GM12878 (cell line): ENCODE measurements around the gene DIAPH1.

ENCODE experiments used
- ATF7 ChIP-seq: fragments of 450-650 bp; IDR thresholded peaks from 2 replicates; pipeline ENCODE4 v1.6.1; 2016; ENCODE audit warnings: low read depth, mild to moderate bottlenecking
- KDM1A ChIP-seq: fragments of 200-600 bp; sonication (generic); IDR thresholded peaks from 2 replicates; pipeline ENCODE4 v1.6.1; 2016; ENCODE audit warnings: borderline replicate concordance
- MXI1 ChIP-seq: fragments of 150-350 bp; IDR thresholded peaks from 2 replicates; pipeline ENCODE4 v1.6.1; 2011; ENCODE audit warnings: low read depth, mild to moderate bottlenecking, inconsistent platforms, low read length, improper control_type of control experiment
- POLR2A ChIP-seq: IDR thresholded peaks from 2 replicates; pipeline ENCODE4 v1.6.1; 2011; ENCODE audit warnings: low read depth, mild to moderate bottlenecking, low read length
- ZZZ3 ChIP-seq: IDR thresholded peaks from 2 replicates; pipeline ENCODE4 v1.6.1; 2011; ENCODE audit warnings: low read depth; ENCODE audit not compliant: control insufficient read depth, insufficient read length
- TF ChIP-seq, protein P1 (sequence below), 3 experiments: IDR thresholded peaks in 2 of 3; conservative IDR thresholded peaks in 1 of 3; 2 replicates each; pipeline ENCODE4 v1.5.1; 2011; ENCODE audit warnings: low read depth in 3 of 3, low read length in 3 of 3, mild to moderate bottlenecking in 3 of 3, control low read depth in 2 of 3, moderate library complexity in 2 of 3, inconsistent platforms in 1 of 3, mixed read lengths in 1 of 3; ENCODE audit not compliant: control insufficient read depth in 2 of 3, insufficient read depth in 1 of 3; ENCODE audit errors: extremely low read depth in 1 of 3

DNA sequence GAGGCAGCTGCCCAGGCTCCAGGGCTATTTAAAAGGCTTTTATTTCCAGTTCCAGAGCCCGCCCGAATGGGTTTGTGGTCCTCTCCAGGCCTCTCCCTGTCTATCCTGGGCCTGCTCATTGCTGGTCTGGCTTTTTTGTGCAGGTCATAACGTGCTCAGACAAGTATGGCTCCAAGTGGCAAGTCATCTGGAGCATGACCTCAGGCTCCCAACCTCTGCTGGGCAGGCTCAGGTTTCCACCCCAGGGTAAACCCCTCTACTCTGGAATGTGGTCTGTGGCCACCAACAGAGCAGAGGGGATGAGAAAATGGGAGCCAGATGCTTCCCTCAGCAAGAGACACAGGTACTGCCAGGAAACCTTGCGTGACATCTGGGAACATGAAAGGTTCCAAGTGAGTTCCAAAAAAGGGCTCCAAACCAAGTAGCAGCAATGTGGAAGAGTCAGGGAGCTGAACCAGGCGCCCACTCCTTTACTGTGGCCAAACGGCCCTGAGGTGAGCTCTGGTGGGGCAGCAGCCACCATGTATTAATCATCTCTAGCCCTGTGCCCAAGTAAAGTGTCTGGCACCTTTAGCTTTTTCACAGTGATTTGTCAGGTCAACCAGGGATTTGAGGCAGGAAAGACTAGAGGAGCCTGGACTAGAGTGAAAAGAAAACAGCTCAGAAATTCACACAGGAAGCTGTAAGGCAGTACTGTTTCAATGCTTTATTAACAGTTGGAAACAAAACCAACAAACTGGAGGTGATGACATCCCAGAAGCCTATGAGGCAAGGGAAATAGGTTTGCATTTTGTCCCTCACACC is 104.3 kb downstream of the DIAPH1 start:
- TF ChIP-seq, protein P1, sequence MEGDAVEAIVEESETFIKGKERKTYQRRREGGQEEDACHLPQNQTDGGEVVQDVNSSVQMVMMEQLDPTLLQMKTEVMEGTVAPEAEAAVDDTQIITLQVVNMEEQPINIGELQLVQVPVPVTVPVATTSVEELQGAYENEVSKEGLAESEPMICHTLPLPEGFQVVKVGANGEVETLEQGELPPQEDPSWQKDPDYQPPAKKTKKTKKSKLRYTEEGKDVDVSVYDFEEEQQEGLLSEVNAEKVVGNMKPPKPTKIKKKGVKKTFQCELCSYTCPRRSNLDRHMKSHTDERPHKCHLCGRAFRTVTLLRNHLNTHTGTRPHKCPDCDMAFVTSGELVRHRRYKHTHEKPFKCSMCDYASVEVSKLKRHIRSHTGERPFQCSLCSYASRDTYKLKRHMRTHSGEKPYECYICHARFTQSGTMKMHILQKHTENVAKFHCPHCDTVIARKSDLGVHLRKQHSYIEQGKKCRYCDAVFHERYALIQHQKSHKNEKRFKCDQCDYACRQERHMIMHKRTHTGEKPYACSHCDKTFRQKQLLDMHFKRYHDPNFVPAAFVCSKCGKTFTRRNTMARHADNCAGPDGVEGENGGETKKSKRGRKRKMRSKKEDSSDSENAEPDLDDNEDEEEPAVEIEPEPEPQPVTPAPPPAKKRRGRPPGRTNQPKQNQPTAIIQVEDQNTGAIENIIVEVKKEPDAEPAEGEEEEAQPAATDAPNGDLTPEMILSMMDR (IDR thresholded peaks at IDR 0.05 in 2 of 3, conservative IDR thresholded peaks at IDR 0.05 in 1 of 3; ENCODE audit: control insufficient read depth in 2 of 3, extremely low read depth in 1 of 3, insufficient read depth in 1 of 3, low read depth in 3 of 3, low read length in 3 of 3) = no peak
- TF ChIP-seq POLR2A = peak; percentile 13; the same call in 1 of the 2 replicates
- TF ChIP-seq MXI1 = no peak
- no peak for TF ChIP-seq ATF7
- no peak for TF ChIP-seq ZZZ3
- TF ChIP-seq KDM1A = no peak
